Measurements from ENCODE around the gene ELMO1. TPM values are rescaled to one million over a fixed set of nuclear protein-coding genes. Genes with fewer than 3 reads are reported as not detected.
A peak's percentile ranks its signal among the peaks of the same experiment; 100 is the strongest.

ELMO1 gene
- total and polyA plus RNA-seq, 10 of the 15 experiments (the other 5 are each of a cell fraction or from before 2014, with no cell fraction given): 22.6 to 85.9 (median 56.6) TPM

DNA sequence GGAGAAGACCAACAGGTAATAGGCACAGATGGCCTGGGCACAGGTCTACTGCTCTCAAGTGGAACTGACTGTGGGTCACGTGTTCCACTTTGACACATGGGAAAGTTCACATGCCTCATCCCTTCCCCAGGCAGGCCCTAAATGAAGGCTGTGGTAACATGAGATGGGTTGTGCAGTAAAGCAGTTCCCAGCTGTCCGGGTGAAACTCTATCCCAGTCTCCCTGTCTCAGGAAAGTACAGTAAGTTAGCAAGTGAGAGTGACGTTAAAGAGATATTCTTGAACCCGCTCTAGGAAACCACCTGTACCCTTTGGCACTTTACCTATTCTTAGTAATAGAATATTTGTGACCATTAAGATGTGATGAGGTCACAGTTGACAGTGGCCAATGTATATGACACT is 380.6 kb downstream of the ELMO1 start (continued):
- TF ChIP-seq, protein P1, sequence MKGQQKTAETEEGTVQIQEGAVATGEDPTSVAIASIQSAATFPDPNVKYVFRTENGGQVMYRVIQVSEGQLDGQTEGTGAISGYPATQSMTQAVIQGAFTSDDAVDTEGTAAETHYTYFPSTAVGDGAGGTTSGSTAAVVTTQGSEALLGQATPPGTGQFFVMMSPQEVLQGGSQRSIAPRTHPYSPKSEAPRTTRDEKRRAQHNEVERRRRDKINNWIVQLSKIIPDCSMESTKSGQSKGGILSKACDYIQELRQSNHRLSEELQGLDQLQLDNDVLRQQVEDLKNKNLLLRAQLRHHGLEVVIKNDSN (IDR thresholded peaks at IDR 0.05; ENCODE audit: borderline replicate concordance, extremely low read length, insufficient read depth, low read depth, low read length): peak; percentile 54
- TF ChIP-seq EED (IDR thresholded peaks at IDR 0.05; ENCODE audit: low read depth): peak; percentile 63
- TF ChIP-seq, protein P2, sequence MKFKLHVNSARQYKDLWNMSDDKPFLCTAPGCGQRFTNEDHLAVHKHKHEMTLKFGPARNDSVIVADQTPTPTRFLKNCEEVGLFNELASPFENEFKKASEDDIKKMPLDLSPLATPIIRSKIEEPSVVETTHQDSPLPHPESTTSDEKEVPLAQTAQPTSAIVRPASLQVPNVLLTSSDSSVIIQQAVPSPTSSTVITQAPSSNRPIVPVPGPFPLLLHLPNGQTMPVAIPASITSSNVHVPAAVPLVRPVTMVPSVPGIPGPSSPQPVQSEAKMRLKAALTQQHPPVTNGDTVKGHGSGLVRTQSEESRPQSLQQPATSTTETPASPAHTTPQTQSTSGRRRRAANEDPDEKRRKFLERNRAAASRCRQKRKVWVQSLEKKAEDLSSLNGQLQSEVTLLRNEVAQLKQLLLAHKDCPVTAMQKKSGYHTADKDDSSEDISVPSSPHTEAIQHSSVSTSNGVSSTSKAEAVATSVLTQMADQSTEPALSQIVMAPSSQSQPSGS (IDR thresholded peaks at IDR 0.05; ENCODE audit: low read length): peak; percentile 69; the same call in 1 of the 2 replicates
- peak; percentile 47; the same call in 1 of the 2 replicates for TF ChIP-seq CREB1 (IDR thresholded peaks at IDR 0.05; ENCODE audit: low read depth)
- TF ChIP-seq JUNB (IDR thresholded peaks at IDR 0.05): no peak
- TF ChIP-seq, protein P3, sequence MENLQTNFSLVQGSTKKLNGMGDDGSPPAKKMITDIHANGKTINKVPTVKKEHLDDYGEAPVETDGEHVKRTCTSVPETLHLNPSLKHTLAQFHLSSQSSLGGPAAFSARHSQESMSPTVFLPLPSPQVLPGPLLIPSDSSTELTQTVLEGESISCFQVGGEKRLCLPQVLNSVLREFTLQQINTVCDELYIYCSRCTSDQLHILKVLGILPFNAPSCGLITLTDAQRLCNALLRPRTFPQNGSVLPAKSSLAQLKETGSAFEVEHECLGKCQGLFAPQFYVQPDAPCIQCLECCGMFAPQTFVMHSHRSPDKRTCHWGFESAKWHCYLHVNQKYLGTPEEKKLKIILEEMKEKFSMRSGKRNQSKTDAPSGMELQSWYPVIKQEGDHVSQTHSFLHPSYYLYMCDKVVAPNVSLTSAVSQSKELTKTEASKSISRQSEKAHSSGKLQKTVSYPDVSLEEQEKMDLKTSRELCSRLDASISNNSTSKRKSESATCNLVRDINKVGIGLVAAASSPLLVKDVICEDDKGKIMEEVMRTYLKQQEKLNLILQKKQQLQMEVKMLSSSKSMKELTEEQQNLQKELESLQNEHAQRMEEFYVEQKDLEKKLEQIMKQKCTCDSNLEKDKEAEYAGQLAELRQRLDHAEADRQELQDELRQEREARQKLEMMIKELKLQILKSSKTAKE (IDR thresholded peaks at IDR 0.05; ENCODE audit: low read depth, poor library complexity, severe bottlenecking): no peak
- no peak for TF ChIP-seq POU2F2 (IDR thresholded peaks at IDR 0.05; ENCODE audit: borderline replicate concordance, low read depth, low read length)
- no peak for TF ChIP-seq MEF2A (IDR thresholded peaks at IDR 0.05; ENCODE audit: insufficient read depth, low read depth, low read length)
- peak; percentile 38 for TF ChIP-seq RUNX3 (IDR thresholded peaks at IDR 0.05; ENCODE audit: low read length)
- TF ChIP-seq RAD51 (IDR thresholded peaks at IDR 0.05): peak; percentile 54; the same call in 1 of the 2 replicates
- peak; percentile 21; the same call in 1 of the 2 replicates for TF ChIP-seq NFIC (IDR thresholded peaks at IDR 0.05; ENCODE audit: low read depth, low read length)

Data from GM12878 (cell line).